KOPT-K1 (cell line): Measurements from ENCODE around the gene CAMTA1.

Experiments
- H3K27ac ChIP-seq: fragments of 200-600 bp; sonication (generic); 2 replicates; pipeline ENCODE4 v1.5.1; 2016; ENCODE audit warnings: antibody characterized with exemption, mild to moderate bottlenecking, low read depth, low read length; ENCODE audit not compliant: poor library complexity, severe bottlenecking
- H3K36me3 ChIP-seq: fragments of 200-600 bp; sonication (generic); 2 replicates; pipeline ENCODE4 v1.5.1; 2017; ENCODE audit warnings: antibody characterized with exemption, mild to moderate bottlenecking, low read length, moderate library complexity; ENCODE audit not compliant: insufficient read depth
- H3K9me3 ChIP-seq: fragments of 200-600 bp; sonication (generic); 2 replicates; pipeline ENCODE4 v1.5.1; 2017; ENCODE audit warnings: antibody characterized with exemption, low read length, mild to moderate bottlenecking; ENCODE audit not compliant: insufficient read depth, poor library complexity, severe bottlenecking

Gene CAMTA1

GRCh38 chr1:7248549-7249199 is 463.4 kb downstream of the CAMTA1 start:
- H3K9me3 ChIP-seq = no peaks in the 10 kb centered on the region
- no peaks in the 10 kb centered on the region for H3K36me3 ChIP-seq
- no peak overlapping the region for H3K27ac ChIP-seq

- Histone ChIP-seq H3K9me3 (no peaks in the 10 kb centered on the region), H3K36me3 (no peaks in the 10 kb centered on the region), H3K27ac (no peak overlapping the region)
Observed at GRCh38 chr1:7249516-7249915, 464.3 kb downstream of the CAMTA1 start.

GRCh38 chr1:7250176-7250575 is 464.9 kb downstream of the CAMTA1 start:
- no peaks in the 10 kb centered on the region for H3K9me3 ChIP-seq
- H3K27ac ChIP-seq = no peak overlapping the region
- no peaks in the 10 kb centered on the region for H3K36me3 ChIP-seq

- no peaks in the 10 kb centered on the region for H3K36me3 ChIP-seq
- no peaks in the 10 kb centered on the region for H3K9me3 ChIP-seq
- no peak overlapping the region for H3K27ac ChIP-seq
Observed at GRCh38 chr1:7250597-7251453, 465.6 kb downstream of the CAMTA1 start.

- Histone ChIP-seq H3K9me3 (no peaks in the 10 kb centered on the region), H3K27ac (no peak overlapping the region), H3K36me3 (no peaks in the 10 kb centered on the region)
Observed at GRCh38 chr1:7251454-7251800, 466.2 kb downstream of the CAMTA1 start.

GRCh38 chr1:7252411-7253117 is 467.3 kb downstream of the CAMTA1 start:
- Histone ChIP-seq H3K36me3 (no peaks in the 10 kb centered on the region), H3K27ac (no peak overlapping the region), H3K9me3 (no peaks in the 10 kb centered on the region)

GRCh38 chr1:7253118-7253480 is 467.8 kb downstream of the CAMTA1 start:
- H3K27ac ChIP-seq = no peak overlapping the region
- no peaks in the 10 kb centered on the region for H3K9me3 ChIP-seq
- H3K36me3 ChIP-seq = no peaks in the 10 kb centered on the region

GRCh38 chr1:7253988-7254587 is 468.8 kb downstream of the CAMTA1 start:
- Histone ChIP-seq H3K27ac (no peak overlapping the region), H3K9me3 (no peaks in the 10 kb centered on the region), H3K36me3 (no peaks in the 10 kb centered on the region)

GRCh38 chr1:7255303-7256058 is 470.2 kb downstream of the CAMTA1 start:
- no peak overlapping the region for H3K27ac ChIP-seq
- H3K9me3 ChIP-seq = no peaks in the 10 kb centered on the region
- H3K36me3 ChIP-seq = no peaks in the 10 kb centered on the region

- Histone ChIP-seq H3K36me3 (no peaks in the 10 kb centered on the region), H3K27ac (no peak overlapping the region), H3K9me3 (no peaks in the 10 kb centered on the region)
Observed at GRCh38 chr1:7256526-7256925, 471.3 kb downstream of the CAMTA1 start.

- Histone ChIP-seq H3K9me3 (no peaks in the 10 kb centered on the region), H3K27ac (no peak overlapping the region), H3K36me3 (no peaks in the 10 kb centered on the region)
Observed at GRCh38 chr1:7257225-7257624, 472.0 kb downstream of the CAMTA1 start.

- no peaks in the 10 kb centered on the region for H3K36me3 ChIP-seq
- H3K9me3 ChIP-seq = no peaks in the 10 kb centered on the region
- H3K27ac ChIP-seq = no peak overlapping the region
Observed at GRCh38 chr1:7258589-7259135, 473.4 kb downstream of the CAMTA1 start.

GRCh38 chr1:7259955-7260354 is 474.7 kb downstream of the CAMTA1 start:
- Histone ChIP-seq H3K36me3 (no peaks in the 10 kb centered on the region), H3K9me3 (no peaks in the 10 kb centered on the region), H3K27ac (no peak overlapping the region)

- no peak overlapping the region for H3K27ac ChIP-seq
- H3K9me3 ChIP-seq = no peaks in the 10 kb centered on the region
- no peaks in the 10 kb centered on the region for H3K36me3 ChIP-seq
Observed at GRCh38 chr1:7261490-7261889, 476.2 kb downstream of the CAMTA1 start.
